ENCODE results near the gene WAPL.
A peak's percentile ranks its signal among the peaks of the same experiment; 100 is the strongest.
"Not testable (repeated sequence)": the region's sequence is repeated elsewhere in the genome, so short reads cannot be mapped to it uniquely, and the experiment has no call there.

WAPL gene

GRCh38 chr10:86521678-86522509 lies at the start of gene WAPL:
WAPL (minus strand) TSS chr10:86521792; CDS start chr10:86518069, 3,723 bp downstream.
- peak; percentile 85 for DNase-seq

GRCh38 chr10:86569335-86569734 lies 47.7 kb upstream of the WAPL start:
- DNase-seq, result no peak

- DNase-seq, result not testable (repeated sequence)
Measured at GRCh38 chr10:86566518-86566917, 44.9 kb upstream of the WAPL start.

- DNase-seq, result not testable (repeated sequence)
Measured at GRCh38 chr10:86563338-86563737, 41.7 kb upstream of the WAPL start.

GRCh38 chr10:86558695-86559094 lies 37.1 kb upstream of the WAPL start:
- not testable (repeated sequence) for DNase-seq

- no peak for DNase-seq
Measured at GRCh38 chr10:86556933-86557649, 35.5 kb upstream of the WAPL start.

- DNase-seq, result no peak
Measured at GRCh38 chr10:86556532-86556931, 34.9 kb upstream of the WAPL start.

GRCh38 chr10:86553639-86554038 lies 32.0 kb upstream of the WAPL start:
- no peak for DNase-seq

GRCh38 chr10:86553213-86553612 lies 31.6 kb upstream of the WAPL start:
- no peak for DNase-seq

GRCh38 chr10:86547296-86547695 lies 25.7 kb upstream of the WAPL start:
- DNase-seq, result no peak

- DNase-seq, result peak; percentile 68
Measured at GRCh38 chr10:86545101-86545500, 23.5 kb upstream of the WAPL start.

- DNase-seq, result no peak
Measured at GRCh38 chr10:86540016-86540415, 18.4 kb upstream of the WAPL start.

GRCh38 chr10:86538547-86538946 lies 17.0 kb upstream of the WAPL start:
- DNase-seq, result no peak

- not testable (repeated sequence) for DNase-seq
Measured at GRCh38 chr10:86538040-86538439, 16.4 kb upstream of the WAPL start.

GRCh38 chr10:86536294-86536861 lies 14.8 kb upstream of the WAPL start:
- DNase-seq, result no peak

- DNase-seq, result no peak
Measured at GRCh38 chr10:86535132-86535882, 13.7 kb upstream of the WAPL start.

- DNase-seq, result peak; percentile 25
Measured at GRCh38 chr10:86533328-86533727, 11.7 kb upstream of the WAPL start.

GRCh38 chr10:86528736-86529135 lies 7.1 kb upstream of the WAPL start:
- not testable (repeated sequence) for DNase-seq

- no peak for DNase-seq
Measured at GRCh38 chr10:86526606-86527005, 5.0 kb upstream of the WAPL start.

GRCh38 chr10:86525713-86526112 lies 4.1 kb upstream of the WAPL start:
- not testable (repeated sequence) for DNase-seq

- peak; percentile 41 for DNase-seq
Measured at GRCh38 chr10:86524225-86524962, 2.8 kb upstream of the WAPL start.

GRCh38 chr10:86523348-86523747 lies 1.8 kb upstream of the WAPL start:
- no peak for DNase-seq

Data from NCI-H2171 treated with DMSO at 0.1 percent for 48 hours (cell line).